Calu3 (cell line): Measurements from ENCODE around the gene SLCO3A1. TPM values are rescaled to one million over a fixed set of nuclear protein-coding genes. Genes with fewer than 3 reads are reported as not detected.

ENCODE experiments used
- BruUV-seq: library from RNA; stranded (reverse); fragments of 400-500 nt; replicated peaks from 2 replicates; lab custom pipeline; 2021; lab: Mats Ljungman, UMichigan
- CTCF ChIA-PET: fragments of 300-600 bp; sonication (Branson Sonifier 250); formaldehyde crosslinking; loops from one replicate; lab custom pipeline; 2022; ENCODE audit warnings: antibody characterized with exemption; lab: Charles Lee
- DNase-seq: peaks from one replicate; pipeline ENCODE4 v3.0.0; 2022
- H3K27ac Mint-ChIP-seq: one replicate; pipeline ENCODE4 v1.8.0; 2022; ENCODE audit warnings: mixed read lengths; ENCODE audit not compliant: unreplicated experiment
- H3K27me3 Mint-ChIP-seq: one replicate; pipeline ENCODE4 v1.8.0; 2022; ENCODE audit warnings: mixed read lengths; ENCODE audit not compliant: unreplicated experiment
- H3K36me3 Mint-ChIP-seq: one replicate; pipeline ENCODE4 v1.8.0; 2022; ENCODE audit warnings: mild to moderate bottlenecking, moderate library complexity, mixed read lengths; ENCODE audit not compliant: insufficient read depth, unreplicated experiment
- H3K4me1 Mint-ChIP-seq: one replicate; pipeline ENCODE4 v1.8.0; 2022; ENCODE audit warnings: mild to moderate bottlenecking, low read depth, mixed read lengths; ENCODE audit not compliant: unreplicated experiment
- H3K4me3 Mint-ChIP-seq: one replicate; pipeline ENCODE4 v1.8.0; 2022; ENCODE audit warnings: mild to moderate bottlenecking, low read depth, moderate library complexity, mixed read lengths; ENCODE audit not compliant: unreplicated experiment
- H3K9me3 Mint-ChIP-seq: one replicate; pipeline ENCODE4 v1.8.0; 2022; ENCODE audit warnings: low read depth, mixed read lengths; ENCODE audit not compliant: unreplicated experiment
- CTCF ChIP-seq: fragments of 200-600 bp; IDR thresholded peaks from one replicate; pipeline ENCODE4 v1.8.0; 2022; ENCODE audit warnings: antibody characterized with exemption; ENCODE audit not compliant: unreplicated experiment
- intact Hi-C: fragments of 100-400 bp; cut with micrococcal nuclease; formaldehyde crosslinking; loops from one replicate; pipeline ENCODE4 v1.10.0; 2022; ENCODE audit not compliant: unreplicated experiment
- total RNA-seq: library from RNA; stranded (reverse); gene quantifications from 2 replicates; pipeline ENCODE4 v1.2.3, GENCODE V29; 2022

Gene SLCO3A1
- total RNA-seq, 1 experiment from 2014 or later, result 65.9 TPM

GRCh38 chr15:91884606-91885005 is 31.1 kb downstream of the SLCO3A1 start:
- DNase-seq, result no peak
- Mint-ChIP-seq H3K4me3 (no peak overlapping the region), H3K27ac (no peak overlapping the region), H3K4me1 (peaks cover 25% of the 10 kb centered on the region), H3K36me3 (no peaks in the 10 kb centered on the region), H3K9me3 (no peaks in the 10 kb centered on the region), H3K27me3 (no peaks in the 10 kb centered on the region)
- CTCF ChIA-PET, result interaction anchor here (0.6 kb wide), 2 partner anchors 17 to 53 kb away, joined by 3 to 6 read pairs; no protein-coding TSS in a partner anchor
- TF ChIP-seq CTCF, result no peak
- no TSS peak for BruUV-seq
- intact Hi-C loops, result no loop called here

GRCh38 chr15:91885054-91885453 is 31.5 kb downstream of the SLCO3A1 start:
- no peaks in the 10 kb centered on the region for H3K9me3 Mint-ChIP-seq
- H3K27me3 Mint-ChIP-seq, result no peaks in the 10 kb centered on the region
- H3K36me3 Mint-ChIP-seq, result no peaks in the 10 kb centered on the region
- intact Hi-C loops, result no loop called here
- TF ChIP-seq CTCF, result no peak
- no peak for DNase-seq
- no TSS peak for BruUV-seq
- H3K27ac Mint-ChIP-seq, result no peak overlapping the region
- H3K4me1 Mint-ChIP-seq, result peaks cover 30% of the 10 kb centered on the region
- CTCF ChIA-PET, result interaction anchor here (0.6 kb wide), 2 partner anchors 16 to 53 kb away, joined by 3 to 6 read pairs; no protein-coding TSS in a partner anchor
- no peak overlapping the region for H3K4me3 Mint-ChIP-seq

- TF ChIP-seq CTCF, result no peak
- no peak overlapping the region for H3K27ac Mint-ChIP-seq
- no TSS peak for BruUV-seq
- CTCF ChIA-PET, result interaction anchor here (1.5 kb wide), 1 partner anchor 56 kb away, joined by 4 read pairs; no protein-coding TSS in a partner anchor
- intact Hi-C loops, result no loop called here
- no peaks in the 10 kb centered on the region for H3K9me3 Mint-ChIP-seq
- peaks cover 37% of the 10 kb centered on the region for H3K4me1 Mint-ChIP-seq
- DNase-seq, result peak; percentile 24
- H3K4me3 Mint-ChIP-seq, result no peak overlapping the region
- no peaks in the 10 kb centered on the region for H3K27me3 Mint-ChIP-seq
- peaks cover 3% of the 10 kb centered on the region for H3K36me3 Mint-ChIP-seq
Observed at GRCh38 chr15:91885714-91886270, 32.3 kb downstream of the SLCO3A1 start.

GRCh38 chr15:91886878-91887277 is 33.4 kb downstream of the SLCO3A1 start:
- Mint-ChIP-seq H3K27me3 (no peaks in the 10 kb centered on the region), H3K36me3 (peaks cover 8% of the 10 kb centered on the region), H3K27ac (no peak overlapping the region), H3K4me1 (peaks cover 48% of the 10 kb centered on the region), H3K9me3 (no peaks in the 10 kb centered on the region), H3K4me3 (no peak overlapping the region)
- BruUV-seq, result no TSS peak
- CTCF ChIA-PET, result interaction anchor here (0.8 to 1.5 kb wide), 2 partner anchors 24 to 55 kb away, joined by 3 to 4 read pairs; no protein-coding TSS in a partner anchor
- DNase-seq, result no peak
- no peak for TF ChIP-seq CTCF
- intact Hi-C loops, result no loop called here
